HG03565 (cell line): ENCODE measurements around the gene PGP.
A peak's percentile ranks its signal among the peaks of the same experiment; 100 is the strongest.
"Not testable (repeated sequence)": the region's sequence is repeated elsewhere in the genome, so short reads cannot be mapped to it uniquely, and the experiment has no call there.

Experiments used
- ATAC-seq: cut with Tn5 transposase; IDR thresholded peaks from one replicate; pipeline ENCODE4 v1.9.1; 2021; ENCODE audit warnings: mild to moderate bottlenecking, moderate library complexity; ENCODE audit not compliant: unreplicated experiment

The PGP gene

GRCh38 chr16:2223221-2223941 lies 8.7 kb upstream of the PGP start, which contains the start of gene E4F1:
Gene E4F1 (plus strand): TSS chr16:2223591. CDS start chr16:2223614, 23 bp downstream.
- peak; percentile 86 for ATAC-seq

GRCh38 chr16:2216330-2216729 lies 1.7 kb upstream of the PGP start:
- ATAC-seq: no peak

GRCh38 chr16:2213817-2214718 lies 572 bp downstream of the PGP start:
- peak; percentile 2 for ATAC-seq

- ATAC-seq: no peak
Observed at GRCh38 chr16:2212362-2213324, 2.0 kb downstream of the PGP start.

- ATAC-seq: no peak
Observed at GRCh38 chr16:2211923-2212347, 2.7 kb downstream of the PGP start.

GRCh38 chr16:2210386-2211365 lies 4.0 kb downstream of the PGP start, which contains the start of gene BRICD5:
Gene BRICD5 (minus strand): TSS chr16:2210863. CDS start chr16:2210833, 30 bp downstream.
- no peak for ATAC-seq

- ATAC-seq: no peak
Observed at GRCh38 chr16:2210009-2210332, 4.7 kb downstream of the PGP start.

- ATAC-seq: no peak
Observed at GRCh38 chr16:2209258-2210008, 5.2 kb downstream of the PGP start.

GRCh38 chr16:2208772-2209171 lies 5.9 kb downstream of the PGP start:
- no peak for ATAC-seq

GRCh38 chr16:2208308-2208707 lies 6.3 kb downstream of the PGP start:
- no peak for ATAC-seq

GRCh38 chr16:2207872-2208271 lies 6.8 kb downstream of the PGP start:
- ATAC-seq: no peak

GRCh38 chr16:2206780-2207433 lies 7.7 kb downstream of the PGP start:
- no peak for ATAC-seq

- ATAC-seq: no peak
Observed at GRCh38 chr16:2206420-2206779, 8.2 kb downstream of the PGP start.

GRCh38 chr16:2205967-2206313 lies 8.7 kb downstream of the PGP start:
- peak; percentile 15 for ATAC-seq

GRCh38 chr16:2205104-2205966 lies 9.3 kb downstream of the PGP start, which contains the start of gene MLST8:
Gene MLST8 (plus strand): TSS chr16:2205454. CDS start chr16:2206086, 632 bp downstream.
- ATAC-seq: peak; percentile 70

- ATAC-seq: no peak
Observed at GRCh38 chr16:2204416-2205103, 10.1 kb downstream of the PGP start.

- not testable (repeated sequence) for ATAC-seq
Observed at GRCh38 chr16:2203119-2203688, 11.4 kb downstream of the PGP start.
